ENCODE results near the gene PRR15L. TPM values are rescaled to one million over a fixed set of nuclear protein-coding genes. Genes with fewer than 3 reads are reported as not detected.

Gene PRR15L
- total and polyA plus RNA-seq, 2 experiments from 2014 or later: not detected

GRCh38 chr17:47999582-47999981, 41.9 kb upstream of the PRR15L start:
- Histone ChIP-seq H3K79me2 (ENCODE audit: insufficient read depth) (no peaks in the 10 kb centered on the region), H3K4me1 (ENCODE audit: insufficient read depth) (peaks cover 29% of the 10 kb centered on the region), H4K20me1 (ENCODE audit: insufficient read depth) (no peaks in the 10 kb centered on the region), H2AFZ (peak overlapping the region; percentile 73), H3K9ac (peak overlapping the region; percentile 27; the same call in 1 of the 2 replicates), H3K4me2 (ENCODE audit: unreplicated experiment) (no peak overlapping the region), H3K9me3 (ENCODE audit: low read depth) (no peaks in the 10 kb centered on the region), H3K9me2 (ENCODE audit: insufficient read depth) (no peaks in the 10 kb centered on the region), H3K4me3 (no peak overlapping the region), H3F3A (ENCODE audit: insufficient read depth) (peaks cover 15% of the 10 kb centered on the region), H3K27ac (peak overlapping the region; percentile 50), H3K27me3 (replicated peaks; ENCODE audit: insufficient read depth) (no peaks in the 10 kb centered on the region), H3K36me3 (ENCODE audit: low read depth) (no peaks in the 10 kb centered on the region)
- peak; percentile 89 for DNase-seq
- TF ChIP-seq EZH2phosphoT487 (IDR thresholded peaks at IDR 0.05; ENCODE audit: insufficient read depth, low read depth): no peak
- TF ChIP-seq EZH2 (IDR thresholded peaks at IDR 0.05; ENCODE audit: insufficient read depth, poor library complexity, severe bottlenecking): no peak
- in situ Hi-C loops (cut with MboI): no loop called here
- WGBS, 2 experiments (ENCODE audit: low coverage in 1 of 2, low lambda C conversion rate in 2 of 2, missing lambda C conversion rate in 2 of 2): 23 to 24% methylated on average over 4 of the region's 4 CpGs

DNA sequence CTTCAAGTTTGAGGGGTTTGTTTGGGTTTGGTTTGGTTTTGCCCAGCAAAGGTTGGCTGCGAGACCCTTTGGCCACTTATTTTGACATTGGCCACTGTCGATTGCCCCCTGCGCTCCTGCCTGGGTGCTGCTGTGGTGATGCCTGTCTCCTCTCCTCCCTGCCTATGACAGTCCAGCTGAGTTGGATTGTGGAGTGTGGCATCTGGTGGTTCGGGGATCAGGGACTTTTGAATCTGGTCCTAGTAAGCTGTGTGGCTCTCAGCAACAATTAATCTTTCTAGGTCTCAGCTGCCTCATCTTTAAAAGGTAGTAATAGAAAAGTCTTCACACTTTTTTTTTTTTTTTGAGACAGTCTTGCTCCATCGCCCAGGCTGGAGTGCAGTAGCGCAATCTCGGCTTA, 40.4 kb upstream of the PRR15L start:
- H3K9me3 ChIP-seq (ENCODE audit: low read depth): no peaks in the 10 kb centered on the region

DNA sequence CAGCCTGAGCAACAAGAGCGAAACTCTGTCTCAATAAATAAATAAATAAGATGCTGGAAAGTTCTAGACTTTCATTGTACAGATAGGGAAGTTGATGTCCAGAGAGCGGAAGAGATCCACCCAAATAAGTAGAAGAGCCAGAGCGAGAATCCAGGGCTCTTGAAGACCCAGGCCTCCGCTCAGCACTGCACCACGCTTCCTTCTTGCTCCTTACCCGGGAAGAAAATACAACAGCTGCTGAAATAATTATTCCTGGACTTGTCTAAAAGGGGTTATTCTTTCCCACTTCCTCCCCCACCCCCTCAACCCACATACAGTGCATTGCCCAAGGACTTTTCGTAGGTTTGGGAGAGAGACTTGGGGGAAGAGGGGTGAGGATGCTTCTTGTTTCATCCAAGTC, 39.9 kb upstream of the PRR15L start:
- no peak for TF ChIP-seq EZH2 (IDR thresholded peaks at IDR 0.05; ENCODE audit: insufficient read depth, poor library complexity, severe bottlenecking)
- no peak for TF ChIP-seq EZH2phosphoT487 (IDR thresholded peaks at IDR 0.05; ENCODE audit: insufficient read depth, low read depth)
- DNase-seq: no peak
- Histone ChIP-seq H3K4me2 (ENCODE audit: unreplicated experiment) (no peak overlapping the region), H3K9me2 (ENCODE audit: insufficient read depth) (no peaks in the 10 kb centered on the region), H3K4me3 (no peak overlapping the region), H3K4me1 (ENCODE audit: insufficient read depth) (peaks cover 18% of the 10 kb centered on the region), H3K27me3 (replicated peaks; ENCODE audit: insufficient read depth) (no peaks in the 10 kb centered on the region), H3K9ac (no peak overlapping the region), H2AFZ (no peak overlapping the region), H3K36me3 (ENCODE audit: low read depth) (no peaks in the 10 kb centered on the region), H3K9me3 (ENCODE audit: low read depth) (no peaks in the 10 kb centered on the region), H3K79me2 (ENCODE audit: insufficient read depth) (no peaks in the 10 kb centered on the region), H3F3A (ENCODE audit: insufficient read depth) (peaks cover 12% of the 10 kb centered on the region), H4K20me1 (ENCODE audit: insufficient read depth) (no peaks in the 10 kb centered on the region), H3K27ac (no peak overlapping the region)
- in situ Hi-C loops (cut with MboI): no loop called here
- WGBS, 2 experiments (ENCODE audit: low coverage in 1 of 2, low lambda C conversion rate in 2 of 2, missing lambda C conversion rate in 2 of 2): 84 to 87% methylated on average over 7 of the region's 7 CpGs

More for the DNA sequence above, 40.4 kb upstream of the PRR15L start:
- H3K4me1 ChIP-seq (ENCODE audit: insufficient read depth): peaks cover 23% of the 10 kb centered on the region
- no peak overlapping the region for H3K27ac ChIP-seq
- no peaks in the 10 kb centered on the region for H4K20me1 ChIP-seq (ENCODE audit: insufficient read depth)
- TF ChIP-seq EZH2 (IDR thresholded peaks at IDR 0.05; ENCODE audit: insufficient read depth, poor library complexity, severe bottlenecking) (no peak), EZH2phosphoT487 (IDR thresholded peaks at IDR 0.05; ENCODE audit: insufficient read depth, low read depth) (no peak)
- in situ Hi-C loops (cut with MboI): no loop called here
- H3K9ac ChIP-seq: no peak overlapping the region
- H3K4me2 ChIP-seq (ENCODE audit: unreplicated experiment): no peak overlapping the region
- no peaks in the 10 kb centered on the region for H3K79me2 ChIP-seq (ENCODE audit: insufficient read depth)
- H2AFZ ChIP-seq: no peak overlapping the region
- H3K36me3 ChIP-seq (ENCODE audit: low read depth): no peaks in the 10 kb centered on the region
- no peak for DNase-seq
- peaks cover 15% of the 10 kb centered on the region for H3F3A ChIP-seq (ENCODE audit: insufficient read depth)
- H3K4me3 ChIP-seq: no peak overlapping the region
- 97% methylated on average over 7 of the region's 7 CpGs for WGBS, 2 experiments (ENCODE audit: low coverage in 1 of 2, low lambda C conversion rate in 2 of 2, missing lambda C conversion rate in 2 of 2)
- H3K9me2 ChIP-seq (ENCODE audit: insufficient read depth): no peaks in the 10 kb centered on the region
- H3K27me3 ChIP-seq (replicated peaks; ENCODE audit: insufficient read depth): no peaks in the 10 kb centered on the region

GRCh38 chr17:47996201-47996600, 38.5 kb upstream of the PRR15L start:
- TF ChIP-seq EZH2 (IDR thresholded peaks at IDR 0.05; ENCODE audit: insufficient read depth, poor library complexity, severe bottlenecking) (no peak), EZH2phosphoT487 (IDR thresholded peaks at IDR 0.05; ENCODE audit: insufficient read depth, low read depth) (no peak)
- no peaks in the 10 kb centered on the region for H3K27me3 ChIP-seq (replicated peaks; ENCODE audit: insufficient read depth)
- no peak overlapping the region for H3K27ac ChIP-seq
- no peaks in the 10 kb centered on the region for H3K79me2 ChIP-seq (ENCODE audit: insufficient read depth)
- no peaks in the 10 kb centered on the region for H3F3A ChIP-seq (ENCODE audit: insufficient read depth)
- no peak for DNase-seq
- in situ Hi-C loops (cut with MboI): no loop called here
- no peaks in the 10 kb centered on the region for H3K36me3 ChIP-seq (ENCODE audit: low read depth)
- 60 to 68% methylated on average over 7 to 9 of the region's 9 CpGs for WGBS, 2 experiments (ENCODE audit: low coverage in 1 of 2, low lambda C conversion rate in 2 of 2, missing lambda C conversion rate in 2 of 2)
- no peaks in the 10 kb centered on the region for H4K20me1 ChIP-seq (ENCODE audit: insufficient read depth)
- H3K4me2 ChIP-seq (ENCODE audit: unreplicated experiment): no peak overlapping the region
- no peak overlapping the region for H3K9ac ChIP-seq
- H2AFZ ChIP-seq: no peak overlapping the region
- peaks cover 12% of the 10 kb centered on the region; the same call in 1 of the 2 replicates for H3K4me1 ChIP-seq (ENCODE audit: insufficient read depth)
- H3K9me3 ChIP-seq (ENCODE audit: low read depth): no peaks in the 10 kb centered on the region
- H3K4me3 ChIP-seq: no peak overlapping the region
- no peaks in the 10 kb centered on the region for H3K9me2 ChIP-seq (ENCODE audit: insufficient read depth)

All from GM23248 (cell line).